Heart right ventricle (tissue), 16 donors: Measurements from ENCODE around the gene CRYM. TPM values are rescaled to one million over a fixed set of nuclear protein-coding genes. Genes with fewer than 3 reads are reported as not detected.
"Not testable (repeated sequence)": the region's sequence is repeated elsewhere in the genome, so short reads cannot be mapped to it uniquely, and the experiment has no call there.

Experiments
- ATAC-seq, 8 donors: fragments of 200-7000 bp; cut with Tn5 transposase; one replicate each; pipeline ENCODE4 v1.9.1; 2020; ENCODE audit warnings: mild to moderate bottlenecking in 8 of 8, moderate library complexity in 8 of 8, moderate number of reproducible peaks in 1 of 8
- DNase-seq, 2 donors: peaks; one replicate each; pipeline ENCODE4 v3.0.0-alpha.2; 2020
- H3K27ac ChIP-seq, 10 donors: fragments of 200-600 bp; sonication (generic) in 2 of 10; one replicate each; pipeline versions ENCODE4 v1.5.0 to v1.8.0; 2020 to 2022; ENCODE audit warnings: mild to moderate bottlenecking in 3 of 10
- H3K27me3 ChIP-seq, 7 donors: fragments of 200-600 bp; one replicate each; pipeline ENCODE4 v1.8.0; 2021 to 2022; ENCODE audit warnings: mild to moderate bottlenecking in 2 of 7
- H3K36me3 ChIP-seq, 9 donors: fragments of 200-600 bp; sonication (generic) in 1 of 9; one replicate each; pipeline versions ENCODE4 v1.5.0 to v1.8.0; 2020 to 2022; ENCODE audit warnings: mild to moderate bottlenecking in 2 of 9
- H3K4me1 ChIP-seq, 9 donors: fragments of 200-600 bp; sonication (generic) in 1 of 9; one replicate each; pipeline versions ENCODE4 v1.5.0 to v1.8.0; 2020 to 2022; ENCODE audit warnings: mild to moderate bottlenecking in 4 of 9
- H3K4me3 ChIP-seq, 10 donors: fragments of 200-600 bp; sonication (generic) in 2 of 10; one replicate each; pipeline versions ENCODE4 v1.5.0 to v1.8.0; 2020 to 2022; ENCODE audit warnings: mild to moderate bottlenecking in 7 of 10, moderate library complexity in 2 of 10
- H3K9me3 ChIP-seq, 11 donors: fragments of 200-600 bp in 10 of 11; sonication (generic) in 2 of 11; one replicate each; pipeline versions ENCODE4 v1.5.0 to v1.8.0; 2013 to 2022; ENCODE audit warnings: mild to moderate bottlenecking in 2 of 11, control low read depth in 1 of 11, moderate library complexity in 1 of 11
- WGBS, 2 donors: extraction: QIAGEN DNeasy Blood & Tissue Kit; methylation state at CpG; one replicate each; pipeline ENCODE4 v1.1.7; 2013; ENCODE audit warnings: inconsistent platforms in 1 of 2; 5-methylcytosine and 5-hydroxymethylcytosine counted together
- intact Hi-C, 10 donors: fragments of 100-400 bp; cut with DNase I; formaldehyde crosslinking; loops; one replicate each; pipeline versions ENCODE4 v1.11.1 to v1.14.2; 2022
- polyA plus RNA-seq, 2 donors: library from polyadenylated mRNA; stranded (reverse); fragments of 200-250 nt; gene quantifications; one replicate each; pipeline ENCODE4 v1.2.3, GENCODE V29; 2013
- total RNA-seq, 10 donors: library from RNA; stranded (reverse); fragmentation: NEBNext Ultra II Directional in 3 of 10; extraction: Animal tissue kit (Norgen Biotek cat#: 25700) in 3 of 10; gene quantifications; one replicate each; pipeline versions ENCODE4 v1.2.1 to v1.2.4, GENCODE V29; 2021 to 2023
- TF ChIP-seq, protein P1 (sequence below), 9 donors: fragments of 200-600 bp; sonication (generic) in 2 of 9; IDR thresholded peaks; one replicate each; pipeline versions ENCODE4 v1.5.0 to v1.8.0; 2021 to 2022; ENCODE audit warnings: antibody characterized with exemption in 9 of 9, mild to moderate bottlenecking in 5 of 9, moderate library complexity in 1 of 9
- donor health status: Arrhythmogenic right ventricular cardiomyopathy.
- donor health status: ischemic (EF 13 %, LVEDD 7.1; RV severe dilation, severe dysfunction).
- donor health status: healthy with polysubstance abuse.
- donor health status: DM: no; HTN: yes; CAD: no.
- donor health status: DM: no; HTN: no; CAD: no.
- donor health status: ischemic (EF 25% LVEDD 6.9; RV normal size, moderate dysfunction).
- donor health status: ischemic (EF 25% LVEDD 5.7; RV mildly dilated, moderate dysfunction).
- donor health status: healthy.
- donor health status: DM: yes; HTN: yes; CAD: no.
- donor health status: Ischemic cardiomyopathy.
- donor health status: ischemic (EF 35%, LVEDD 5.7; RV mildly dilated, moderate dysfunction).
- donor health status: nonischemic (EF 11% LVEDD 7.7; RV severe dilation, severe dysfunction).
- donor health status: DM: yes; HTN: yes; CAD: no.
- donor health status: PGD.
- donor health status: ischemic (EF 29% LVEDD 5.4; RV normal size, mild dysfunction).
- donor health status: nonischemic (EF 23%, LVEDD 6.1; RV moderate dilation, normal function).

The CRYM gene
- total and polyA plus RNA-seq, 12 donors = 31.9 to 265 (median 143) TPM

DNA sequence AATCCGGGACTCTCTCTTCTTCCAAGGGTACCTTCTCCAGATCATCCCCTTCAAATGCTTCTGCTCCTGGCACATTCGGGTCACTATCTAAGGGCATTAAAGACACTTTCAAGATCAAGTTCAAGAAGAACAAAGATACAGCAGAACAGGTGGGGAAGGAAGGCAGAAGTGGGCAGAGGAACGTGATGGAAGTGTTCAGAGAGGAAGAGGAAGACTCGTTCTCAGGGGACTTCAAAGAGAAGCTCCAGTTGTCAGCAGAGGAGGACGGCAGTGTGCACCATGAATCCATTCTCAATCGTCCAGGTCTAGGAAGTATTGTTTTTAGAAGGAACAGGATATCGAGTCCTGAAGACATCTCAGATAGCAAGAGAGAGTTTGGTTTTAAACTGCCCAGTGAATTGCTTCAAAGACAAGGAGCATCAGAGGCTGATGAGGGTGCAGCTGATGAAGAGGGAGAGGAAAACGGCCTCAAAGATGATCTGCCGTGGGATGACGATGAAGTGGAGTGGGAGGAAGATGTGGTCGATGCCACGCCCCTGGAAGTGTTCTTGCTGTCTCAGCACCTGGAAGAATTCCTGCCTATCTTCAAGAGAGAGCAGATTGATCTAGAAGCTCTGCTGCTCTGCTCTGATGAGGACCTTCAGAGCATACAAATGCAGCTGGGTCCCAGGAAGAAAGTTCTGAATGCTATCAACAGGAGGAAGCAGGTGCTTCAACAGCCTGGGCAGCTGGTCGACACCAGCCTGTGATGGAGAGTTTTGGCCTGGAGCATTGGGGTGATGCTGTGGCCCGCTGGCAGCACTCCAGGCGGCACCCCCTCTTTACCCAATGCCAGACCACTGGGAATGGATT lies 27.8 kb downstream of the CRYM start:
- H3K27ac ChIP-seq = no peak overlapping the region
- no peaks in the 10 kb centered on the region for H3K4me1 ChIP-seq
- peaks cover 0 to 9% (median 0%) of the 10 kb centered on the region in 7 donors for H3K27me3 ChIP-seq
- no peak for DNase-seq
- H3K4me3 ChIP-seq = no peak overlapping the region
- intact Hi-C loops = no loop called here
- WGBS, 2 donors = 74 to 83% methylated on average over 15 of the region's 15 CpGs
- TF ChIP-seq, protein P1, sequence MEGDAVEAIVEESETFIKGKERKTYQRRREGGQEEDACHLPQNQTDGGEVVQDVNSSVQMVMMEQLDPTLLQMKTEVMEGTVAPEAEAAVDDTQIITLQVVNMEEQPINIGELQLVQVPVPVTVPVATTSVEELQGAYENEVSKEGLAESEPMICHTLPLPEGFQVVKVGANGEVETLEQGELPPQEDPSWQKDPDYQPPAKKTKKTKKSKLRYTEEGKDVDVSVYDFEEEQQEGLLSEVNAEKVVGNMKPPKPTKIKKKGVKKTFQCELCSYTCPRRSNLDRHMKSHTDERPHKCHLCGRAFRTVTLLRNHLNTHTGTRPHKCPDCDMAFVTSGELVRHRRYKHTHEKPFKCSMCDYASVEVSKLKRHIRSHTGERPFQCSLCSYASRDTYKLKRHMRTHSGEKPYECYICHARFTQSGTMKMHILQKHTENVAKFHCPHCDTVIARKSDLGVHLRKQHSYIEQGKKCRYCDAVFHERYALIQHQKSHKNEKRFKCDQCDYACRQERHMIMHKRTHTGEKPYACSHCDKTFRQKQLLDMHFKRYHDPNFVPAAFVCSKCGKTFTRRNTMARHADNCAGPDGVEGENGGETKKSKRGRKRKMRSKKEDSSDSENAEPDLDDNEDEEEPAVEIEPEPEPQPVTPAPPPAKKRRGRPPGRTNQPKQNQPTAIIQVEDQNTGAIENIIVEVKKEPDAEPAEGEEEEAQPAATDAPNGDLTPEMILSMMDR (IDR thresholded peaks at IDR 0.05) = no peak
- no peak for ATAC-seq
- H3K9me3 ChIP-seq = no peaks in the 10 kb centered on the region
- no peaks in the 10 kb centered on the region for H3K36me3 ChIP-seq

DNA sequence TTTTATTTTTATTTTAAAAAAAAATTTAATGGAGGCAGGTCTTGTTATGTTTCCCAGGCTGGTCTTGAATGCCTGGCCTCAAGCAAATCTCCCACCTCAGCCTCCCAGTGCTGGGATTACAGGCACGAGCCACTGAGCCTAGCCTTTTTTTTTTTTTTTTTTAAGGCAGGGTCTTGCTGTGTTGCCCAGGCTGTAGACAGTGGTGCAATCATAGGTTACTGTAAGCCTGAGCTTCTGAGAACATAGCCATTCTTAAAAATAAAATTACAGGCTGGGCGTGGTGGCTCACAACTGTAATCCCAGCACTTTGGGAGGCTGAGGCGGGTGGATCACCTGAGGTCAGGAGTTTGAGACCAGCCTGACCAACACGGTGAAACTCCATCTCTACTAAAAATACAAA lies 29.9 kb downstream of the CRYM start:
- H3K36me3 ChIP-seq, H3K9me3 ChIP-seq, ATAC-seq, H3K4me3 ChIP-seq, H3K27ac ChIP-seq, H3K27me3 ChIP-seq, H3K4me1 ChIP-seq, DNase-seq, intact Hi-C loops: not testable (repeated sequence)
- 83 to 88% methylated on average over 4 of the region's 4 CpGs for WGBS, 2 donors

DNA sequence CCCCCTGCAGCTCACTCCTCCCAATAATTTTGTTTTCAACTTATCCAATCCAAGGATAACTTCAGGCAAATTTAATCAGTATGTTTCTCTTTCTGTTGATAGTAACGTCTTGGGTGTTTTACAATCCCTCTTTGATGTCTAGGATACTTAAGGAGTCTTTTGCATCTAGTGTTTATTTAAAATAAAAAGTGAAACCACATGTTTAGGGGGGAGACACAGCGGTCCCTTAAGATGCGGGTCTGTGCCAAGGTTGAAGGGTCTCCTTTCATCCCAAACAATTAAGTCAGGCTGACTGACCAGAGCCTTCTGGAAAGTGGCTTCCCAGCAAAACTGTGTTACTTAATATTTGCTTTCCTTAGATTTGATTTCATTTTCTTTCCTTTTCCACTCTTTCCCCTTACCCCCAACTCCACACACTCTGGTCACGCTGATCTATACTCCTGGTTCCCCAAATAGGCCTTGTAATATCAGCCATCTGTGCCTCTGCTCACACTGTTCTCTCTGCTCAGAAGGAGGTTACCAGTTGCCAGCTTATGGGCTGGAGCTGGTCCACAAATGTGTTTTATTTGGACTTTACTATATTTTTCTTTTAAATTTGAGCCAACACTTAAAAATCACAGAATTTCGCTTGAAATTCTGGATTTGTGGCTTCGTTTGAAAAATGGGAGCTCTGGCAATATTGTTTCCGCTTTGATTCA lies 33.4 kb downstream of the CRYM start:
- Histone ChIP-seq H3K9me3 (no peaks in the 10 kb centered on the region), H3K36me3 (no peaks in the 10 kb centered on the region), H3K27ac (no peak overlapping the region), H3K27me3 (no peaks in the 10 kb centered on the region), H3K4me1 (peaks cover 0 to 4% (median 0%) of the 10 kb centered on the region in 9 donors), H3K4me3 (no peak overlapping the region)
- 70 to 81% methylated on average over 7 of the region's 7 CpGs for WGBS, 2 donors
- ATAC-seq (no peak), DNase-seq (no peak)
- intact Hi-C loops = no loop called here
- TF ChIP-seq, protein P1 (IDR thresholded peaks at IDR 0.05) = no peak

DNA sequence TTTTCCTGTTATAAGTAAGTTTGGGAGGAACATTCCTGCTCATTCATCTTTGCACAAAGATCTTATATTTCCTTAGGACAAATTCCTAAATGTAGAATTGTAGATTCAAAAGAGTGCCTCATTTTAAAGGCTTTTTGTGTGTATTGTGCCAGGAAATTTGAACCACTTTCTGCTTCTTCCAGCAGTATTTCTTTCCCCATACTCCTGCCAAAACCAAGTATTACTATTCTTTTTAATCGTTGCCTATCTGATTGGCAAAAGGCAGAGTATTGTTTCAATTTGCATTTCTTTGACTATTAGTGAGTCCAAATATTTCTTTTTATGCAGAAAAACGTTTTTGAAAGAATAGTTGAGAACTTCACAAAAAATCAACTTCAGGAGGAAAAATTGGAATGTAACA lies 35.3 kb downstream of the CRYM start:
- 22 to 34% methylated on average over 2 of the region's 2 CpGs for WGBS, 2 donors
- Histone ChIP-seq H3K4me3 (no peak overlapping the region), H3K27me3 (no peaks in the 10 kb centered on the region), H3K4me1 (peaks cover 0 to 4% (median 0%) of the 10 kb centered on the region in 9 donors), H3K27ac (no peak overlapping the region), H3K9me3 (no peaks in the 10 kb centered on the region), H3K36me3 (no peaks in the 10 kb centered on the region)
- ATAC-seq (no peak), DNase-seq (no peak)
- TF ChIP-seq, protein P1 (IDR thresholded peaks at IDR 0.05) = no peak
- intact Hi-C loops = no loop called here
